Activated T-cell treated with anti-CD3 and anti-CD28 coated beads, Interleukin-2, amount 50 U/mL, for 24 hours (primary cell): ENCODE data around the gene GCH1.

Experiments used
- DNase-seq: peaks from one replicate; pipeline ENCODE4 v3.0.0-alpha.2; 2020
- H3K27ac Mint-ChIP-seq: 2 replicates; pipeline ENCODE4 v1.8.0; 2020; ENCODE audit warnings: mild to moderate bottlenecking, mixed read lengths
- H3K27me3 Mint-ChIP-seq: 2 replicates; pipeline ENCODE4 v1.8.0; 2020; ENCODE audit warnings: mixed read lengths
- H3K36me3 Mint-ChIP-seq: 2 replicates; pipeline ENCODE4 v1.8.0; 2020; ENCODE audit warnings: low read depth, mixed read lengths
- H3K4me1 Mint-ChIP-seq: 2 replicates; pipeline ENCODE4 v1.8.0; 2020; ENCODE audit warnings: low read depth, mixed read lengths
- H3K4me3 Mint-ChIP-seq: 2 replicates; pipeline ENCODE4 v1.8.0; 2020; ENCODE audit warnings: mild to moderate bottlenecking, moderate library complexity, mixed read lengths
- H3K9me3 Mint-ChIP-seq: 2 replicates; pipeline ENCODE4 v1.8.0; 2020; ENCODE audit warnings: mixed read lengths

The GCH1 gene

DNA sequence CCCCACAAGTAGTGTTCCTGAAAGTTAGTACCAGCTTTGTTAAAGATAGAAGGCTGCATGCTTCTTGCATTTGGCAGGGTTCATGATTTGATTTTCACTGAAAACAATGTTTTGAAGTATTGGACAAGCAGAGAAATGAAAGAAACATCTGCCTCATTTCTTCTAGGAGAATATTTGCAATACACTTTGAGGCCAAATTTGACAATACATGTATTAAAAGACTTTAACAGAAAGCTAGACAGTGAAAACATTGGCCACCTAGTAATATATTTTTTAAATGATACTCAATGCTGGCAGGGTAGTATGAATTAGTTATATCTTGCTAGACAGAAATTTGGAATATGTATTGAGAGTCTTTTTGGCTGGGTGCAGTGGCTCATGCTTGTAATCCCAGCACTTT lies 68.5 kb downstream of the GCH1 start:
- H3K4me1 Mint-ChIP-seq: no peaks in the 10 kb centered on the region
- H3K9me3 Mint-ChIP-seq: peaks cover 10% of the 10 kb centered on the region
- H3K27ac Mint-ChIP-seq: no peak overlapping the region
- H3K4me3 Mint-ChIP-seq: no peak overlapping the region
- peaks cover 6% of the 10 kb centered on the region for H3K36me3 Mint-ChIP-seq
- no peak for DNase-seq
- H3K27me3 Mint-ChIP-seq: no peaks in the 10 kb centered on the region

DNA sequence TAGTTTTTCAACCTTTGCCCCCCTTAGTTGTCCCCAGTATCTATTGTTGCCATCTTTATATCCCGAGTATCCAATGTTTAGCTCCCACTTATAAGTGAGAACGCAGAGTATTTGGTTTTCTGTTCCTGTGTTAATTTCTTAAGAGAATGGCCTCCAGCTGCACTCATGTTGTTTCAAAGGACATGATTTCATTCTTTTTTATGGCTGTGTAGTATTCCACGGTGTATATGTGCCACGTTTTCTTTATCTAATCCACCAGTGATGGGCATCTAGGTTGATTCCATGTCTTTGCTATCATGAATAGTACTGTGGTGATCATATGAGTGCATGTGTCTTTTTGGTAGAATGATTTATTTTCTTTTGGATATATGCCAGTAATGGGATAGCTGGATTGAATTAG lies 72.0 kb downstream of the GCH1 start:
- H3K27me3 Mint-ChIP-seq: no peaks in the 10 kb centered on the region
- DNase-seq: no peak
- no peak overlapping the region for H3K4me3 Mint-ChIP-seq
- H3K4me1 Mint-ChIP-seq: no peaks in the 10 kb centered on the region
- peaks cover 18% of the 10 kb centered on the region for H3K9me3 Mint-ChIP-seq
- H3K27ac Mint-ChIP-seq: no peak overlapping the region
- H3K36me3 Mint-ChIP-seq: no peaks in the 10 kb centered on the region

DNA sequence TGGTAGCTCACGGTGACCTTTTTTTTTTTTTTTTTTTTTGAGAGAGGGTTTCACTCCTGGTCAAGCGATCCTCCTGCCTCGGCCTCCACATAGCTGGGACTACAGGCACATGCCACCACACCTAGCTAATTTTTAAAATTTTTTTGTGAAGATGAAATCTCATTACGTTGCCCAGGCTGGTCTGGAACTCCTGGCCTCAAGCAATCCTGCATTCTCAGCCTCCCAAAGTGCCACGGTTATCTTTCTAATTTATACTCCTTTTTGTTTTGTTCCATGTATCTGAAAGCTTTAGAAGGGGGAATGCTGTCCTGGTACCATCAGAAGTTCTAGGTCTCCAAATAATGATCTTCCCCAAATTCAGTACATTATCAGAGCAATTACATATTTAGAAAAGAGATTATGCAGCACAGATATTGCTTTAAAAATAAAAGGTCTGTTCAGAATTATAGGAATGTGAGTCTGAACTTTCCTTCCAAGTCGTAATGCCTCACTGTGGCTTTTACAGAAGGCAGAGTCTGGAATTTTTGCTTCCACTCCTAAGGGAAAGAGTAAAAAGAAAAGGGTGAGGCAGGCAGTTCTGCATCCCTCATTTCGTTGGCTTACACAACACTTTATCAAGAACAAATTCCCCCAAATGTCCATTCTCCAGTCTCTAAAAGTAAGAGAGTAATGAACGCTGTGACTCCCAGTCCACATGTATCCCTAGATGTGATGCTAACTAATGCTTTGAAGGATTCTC lies 73.0 kb downstream of the GCH1 start:
- H3K4me3 Mint-ChIP-seq: no peak overlapping the region
- no peaks in the 10 kb centered on the region for H3K36me3 Mint-ChIP-seq
- no peak for DNase-seq
- no peaks in the 10 kb centered on the region for H3K4me1 Mint-ChIP-seq
- no peak overlapping the region for H3K27ac Mint-ChIP-seq
- no peaks in the 10 kb centered on the region for H3K27me3 Mint-ChIP-seq
- peaks cover 24% of the 10 kb centered on the region for H3K9me3 Mint-ChIP-seq

- DNase-seq: no peak
- no peaks in the 10 kb centered on the region for H3K36me3 Mint-ChIP-seq
- H3K27me3 Mint-ChIP-seq: no peaks in the 10 kb centered on the region
- peaks cover 33% of the 10 kb centered on the region for H3K9me3 Mint-ChIP-seq
- no peaks in the 10 kb centered on the region for H3K4me1 Mint-ChIP-seq
- no peak overlapping the region for H3K27ac Mint-ChIP-seq
- no peak overlapping the region for H3K4me3 Mint-ChIP-seq
Measured at GRCh38 chr14:54828037-54828436, 74.6 kb downstream of the GCH1 start.

DNA sequence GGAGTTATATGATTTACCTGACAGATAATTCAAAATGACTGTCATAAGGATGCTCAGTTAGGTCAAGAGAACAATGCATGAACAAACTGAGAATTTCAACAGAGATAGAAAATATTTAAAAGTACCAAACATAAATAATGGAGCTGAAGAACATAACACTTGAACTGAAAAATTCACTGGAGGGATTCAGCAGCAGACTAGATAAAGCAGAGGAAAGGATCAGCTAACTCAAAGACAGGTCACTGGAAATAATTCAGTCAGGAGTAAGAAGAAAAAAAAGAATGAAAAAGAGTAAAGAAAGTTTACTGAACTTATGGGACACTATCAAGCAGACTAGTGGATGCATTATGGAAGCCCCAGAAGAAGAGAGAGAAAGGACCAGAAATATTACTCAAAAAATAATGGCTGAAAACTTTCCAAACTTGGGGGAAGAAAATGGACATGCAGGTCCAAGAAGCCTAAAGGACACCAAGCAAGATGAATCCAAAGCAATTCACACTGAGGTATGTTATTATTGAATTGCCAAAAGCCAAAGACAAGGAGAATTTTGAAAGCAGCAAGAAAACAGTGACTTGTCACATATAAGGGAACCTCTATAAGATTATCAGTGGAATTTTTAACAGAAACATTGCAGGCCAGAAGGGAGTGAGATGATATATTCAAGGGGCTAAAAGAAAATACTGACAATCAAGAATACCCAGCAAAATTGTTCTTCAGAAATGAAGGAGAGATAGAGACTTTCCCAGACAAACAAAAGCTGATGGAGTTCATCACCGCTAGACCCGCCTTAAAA lies 78.7 kb downstream of the GCH1 start:
- Mint-ChIP-seq H3K36me3 (no peaks in the 10 kb centered on the region), H3K27me3 (no peaks in the 10 kb centered on the region), H3K4me1 (no peaks in the 10 kb centered on the region), H3K27ac (no peak overlapping the region), H3K9me3 (peaks cover 22% of the 10 kb centered on the region), H3K4me3 (no peak overlapping the region)
- DNase-seq: no peak

DNA sequence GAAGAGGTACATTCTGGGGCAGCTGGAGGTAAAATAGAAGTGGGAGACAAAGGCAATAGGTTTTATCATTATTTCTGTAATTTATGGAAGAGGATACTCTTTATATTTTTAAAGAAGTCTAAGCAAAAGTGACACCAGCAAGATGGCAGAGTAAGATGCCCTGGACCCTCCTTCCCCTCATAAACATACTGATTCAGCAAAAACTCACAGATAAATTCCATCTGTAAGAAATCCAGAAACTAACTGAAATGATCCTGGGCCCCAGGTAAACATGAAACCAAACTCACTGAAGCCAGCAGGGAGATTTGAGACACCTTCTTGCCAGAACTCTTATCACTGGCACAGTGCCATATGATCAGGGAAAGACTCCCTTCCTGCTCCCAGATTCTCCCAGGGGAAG lies 79.9 kb downstream of the GCH1 start:
- DNase-seq: no peak
- H3K4me1 Mint-ChIP-seq: no peaks in the 10 kb centered on the region
- H3K36me3 Mint-ChIP-seq: no peaks in the 10 kb centered on the region
- peaks cover 22% of the 10 kb centered on the region for H3K9me3 Mint-ChIP-seq
- no peak overlapping the region for H3K4me3 Mint-ChIP-seq
- no peak overlapping the region for H3K27ac Mint-ChIP-seq
- H3K27me3 Mint-ChIP-seq: no peaks in the 10 kb centered on the region

DNA sequence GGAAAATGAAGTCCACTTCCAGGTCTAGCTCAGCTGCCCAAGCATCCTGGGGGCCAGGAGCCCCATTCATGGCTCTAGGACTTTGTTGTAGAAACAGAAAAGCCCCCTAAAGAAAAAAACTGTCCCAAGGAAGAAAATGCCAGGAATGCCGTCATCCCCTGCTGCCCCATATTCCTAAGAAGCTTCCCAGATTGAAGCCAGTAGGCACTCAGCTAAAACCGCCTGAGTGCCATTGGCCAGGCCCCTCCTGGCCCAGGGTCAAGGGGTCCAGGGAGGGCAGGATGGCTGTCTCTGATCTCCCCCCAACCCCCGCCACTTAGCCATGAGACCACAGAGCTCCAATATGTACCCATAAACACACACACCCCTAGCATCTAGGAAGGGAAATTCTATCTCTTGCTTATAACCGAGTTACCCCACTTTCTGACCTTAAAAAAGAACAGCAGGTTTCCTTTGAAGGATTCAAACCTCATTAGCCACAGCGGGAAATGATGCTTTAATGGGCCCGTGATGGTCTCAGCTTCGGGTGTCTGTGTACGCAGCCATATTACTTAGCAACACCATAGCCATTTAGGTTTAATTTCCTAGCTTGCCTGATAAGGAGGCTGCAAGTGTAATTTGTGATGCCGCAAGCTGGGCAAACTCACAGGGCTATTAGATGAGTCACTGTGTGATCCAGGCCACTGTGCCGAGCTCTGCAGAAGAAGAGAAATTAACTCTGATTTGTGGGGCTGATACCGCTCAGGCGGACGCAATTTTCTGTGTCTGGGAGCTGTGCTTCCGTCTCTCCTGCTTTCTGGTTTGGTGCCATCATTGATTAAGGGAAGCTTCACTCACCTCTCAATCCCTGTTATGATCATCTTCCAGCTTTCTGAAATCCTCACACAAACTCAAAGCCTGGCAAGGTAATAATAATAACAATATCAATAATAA lies 84.2 kb downstream of the GCH1 start:
- Mint-ChIP-seq H3K4me1 (no peaks in the 10 kb centered on the region), H3K36me3 (no peaks in the 10 kb centered on the region), H3K27ac (no peak overlapping the region), H3K27me3 (no peaks in the 10 kb centered on the region), H3K4me3 (no peak overlapping the region), H3K9me3 (no peaks in the 10 kb centered on the region)
- DNase-seq: no peak

DNA sequence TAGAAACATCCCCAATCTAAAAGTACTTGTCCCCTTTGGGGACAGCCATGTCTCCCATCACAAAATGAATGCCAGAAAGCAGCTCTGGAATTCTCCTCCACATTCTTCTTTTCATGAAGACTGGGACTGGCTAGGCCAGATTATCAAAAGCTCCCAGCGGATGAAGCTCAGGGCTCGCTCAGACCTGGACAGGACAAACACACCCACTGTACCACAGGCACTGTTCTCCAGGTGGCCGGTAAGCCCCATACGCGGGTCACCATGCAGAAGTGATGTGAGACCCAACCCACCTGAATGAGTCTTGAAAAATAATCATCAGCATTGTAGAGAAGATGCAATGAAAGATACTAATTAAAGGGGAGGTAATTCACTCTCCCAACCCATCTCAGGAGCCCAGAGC lies 85.1 kb downstream of the GCH1 start:
- Mint-ChIP-seq H3K4me3 (no peak overlapping the region), H3K4me1 (no peaks in the 10 kb centered on the region), H3K27me3 (no peaks in the 10 kb centered on the region), H3K27ac (no peak overlapping the region), H3K36me3 (no peaks in the 10 kb centered on the region), H3K9me3 (no peaks in the 10 kb centered on the region)
- DNase-seq: no peak

- Mint-ChIP-seq H3K4me1 (no peaks in the 10 kb centered on the region), H3K4me3 (no peak overlapping the region), H3K27me3 (no peaks in the 10 kb centered on the region), H3K27ac (no peak overlapping the region), H3K36me3 (no peaks in the 10 kb centered on the region), H3K9me3 (no peaks in the 10 kb centered on the region)
- no peak for DNase-seq
Measured at GRCh38 chr14:54816450-54816849, 86.2 kb downstream of the GCH1 start.

DNA sequence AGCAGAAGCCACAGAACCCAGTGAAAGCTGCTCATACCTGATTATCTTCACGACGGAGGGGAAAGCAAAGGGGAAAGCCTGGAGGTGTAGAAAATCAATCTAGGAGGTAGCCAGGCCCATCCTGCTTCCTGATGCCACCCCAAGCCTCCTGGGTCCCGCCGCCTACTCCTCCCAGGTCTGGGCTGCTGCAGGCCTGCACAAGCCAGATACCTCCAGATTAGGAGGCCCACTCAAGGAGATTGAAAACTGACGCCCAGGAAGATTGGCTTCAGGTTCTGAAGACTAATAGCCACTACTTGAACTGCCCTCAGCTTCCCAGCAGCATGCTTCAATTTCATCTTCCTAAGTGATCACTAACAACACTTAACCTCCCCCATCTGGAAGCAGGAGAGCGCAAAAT lies 87.1 kb downstream of the GCH1 start:
- Mint-ChIP-seq H3K9me3 (no peaks in the 10 kb centered on the region), H3K27me3 (no peaks in the 10 kb centered on the region), H3K36me3 (no peaks in the 10 kb centered on the region), H3K4me3 (no peak overlapping the region), H3K4me1 (no peaks in the 10 kb centered on the region), H3K27ac (no peak overlapping the region)
- no peak for DNase-seq

- no peaks in the 10 kb centered on the region for H3K4me1 Mint-ChIP-seq
- no peak for DNase-seq
- H3K36me3 Mint-ChIP-seq: no peaks in the 10 kb centered on the region
- H3K27ac Mint-ChIP-seq: no peak overlapping the region
- H3K4me3 Mint-ChIP-seq: no peak overlapping the region
- no peaks in the 10 kb centered on the region for H3K9me3 Mint-ChIP-seq
- no peaks in the 10 kb centered on the region for H3K27me3 Mint-ChIP-seq
Measured at GRCh38 chr14:54815016-54815415, 87.6 kb downstream of the GCH1 start.

- peaks cover 4% of the 10 kb centered on the region for H3K4me1 Mint-ChIP-seq
- H3K27ac Mint-ChIP-seq: no peak overlapping the region
- H3K9me3 Mint-ChIP-seq: no peaks in the 10 kb centered on the region
- no peaks in the 10 kb centered on the region for H3K36me3 Mint-ChIP-seq
- H3K27me3 Mint-ChIP-seq: no peaks in the 10 kb centered on the region
- no peak for DNase-seq
- no peak overlapping the region for H3K4me3 Mint-ChIP-seq
Measured at GRCh38 chr14:54814076-54814475, 88.5 kb downstream of the GCH1 start.

- Mint-ChIP-seq H3K27me3 (no peaks in the 10 kb centered on the region), H3K9me3 (no peaks in the 10 kb centered on the region), H3K4me3 (no peak overlapping the region), H3K27ac (no peak overlapping the region), H3K4me1 (peaks cover 4% of the 10 kb centered on the region), H3K36me3 (no peaks in the 10 kb centered on the region)
- DNase-seq: no peak
Measured at GRCh38 chr14:54813081-54813480, 89.5 kb downstream of the GCH1 start.

DNA sequence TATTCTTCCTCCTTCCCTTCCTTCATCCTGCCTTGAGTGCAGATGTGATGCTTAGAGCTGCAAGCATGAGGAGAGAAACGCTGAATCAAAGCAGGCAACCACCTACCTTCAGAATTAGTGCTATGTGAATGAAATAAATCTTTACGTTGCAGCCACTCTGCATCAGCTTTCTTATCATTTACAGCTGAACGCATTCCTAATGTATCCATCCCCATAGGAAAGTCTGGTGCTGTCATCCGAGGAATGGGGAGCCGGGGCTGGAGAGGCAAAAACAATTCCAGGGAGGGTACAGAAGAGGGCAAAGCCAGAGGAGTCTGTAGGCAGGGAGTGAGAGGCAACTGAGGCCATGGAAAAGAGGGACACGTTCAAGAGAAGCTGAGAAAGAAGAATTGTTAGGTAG lies 90.0 kb downstream of the GCH1 start:
- Mint-ChIP-seq H3K27me3 (no peaks in the 10 kb centered on the region), H3K9me3 (no peaks in the 10 kb centered on the region), H3K4me1 (peaks cover 4% of the 10 kb centered on the region), H3K4me3 (no peak overlapping the region), H3K27ac (no peak overlapping the region), H3K36me3 (no peaks in the 10 kb centered on the region)
- no peak for DNase-seq
